DMS53 treated with DMSO at 0.1 percent for 48 hours (cell line): ENCODE measurements around the gene KRT6A.

ENCODE experiments used
- DNase-seq: peaks from one replicate; lab custom pipeline; 2025; ENCODE audit not compliant: unreplicated experiment; lab: John Stamatoyannopoulos, UW

KRT6A gene

GRCh38 chr12:52438305-52439301 is 54.5 kb downstream of the KRT6A start:
- no peak for DNase-seq

GRCh38 chr12:52437508-52437907 is 55.5 kb downstream of the KRT6A start:
- no peak for DNase-seq
